OCI-LY1 (cell line): ENCODE data around the gene ALDH3A1.

Experiments
- H2AFZ ChIP-seq: fragments of 200-600 bp; sonication (generic), shearing (Covaris generic); 2 replicates; pipeline ENCODE4 v1.6.0; 2014; ENCODE audit warnings: antibody characterized with exemption, mild to moderate bottlenecking, low read length
- H3F3A ChIP-seq: fragments of 200-600 bp; sonication (generic), shearing (Covaris generic); 2 replicates; pipeline ENCODE4 v1.6.0; 2014; ENCODE audit warnings: mild to moderate bottlenecking, antibody characterized with exemption, low read length, moderate library complexity; ENCODE audit not compliant: insufficient read depth
- H3K27ac ChIP-seq: fragments of 200-600 bp; sonication (generic); 2 replicates; pipeline ENCODE4 v1.5.1; 2014; ENCODE audit warnings: low read length, mixed run types, mild to moderate bottlenecking, low read depth; ENCODE audit not compliant: poor library complexity, severe bottlenecking
- H3K27me3 ChIP-seq: fragments of 200-600 bp; sonication (generic); 2 replicates; pipeline ENCODE4 v1.6.0; 2014; ENCODE audit warnings: antibody characterized with exemption, mild to moderate bottlenecking, low read length, moderate library complexity; ENCODE audit not compliant: insufficient read depth
- H3K36me3 ChIP-seq: fragments of 200-600 bp; sonication (generic); 2 replicates; pipeline ENCODE4 v1.6.1; 2014; ENCODE audit warnings: mild to moderate bottlenecking, antibody characterized with exemption, low read length, moderate library complexity, mixed read lengths; ENCODE audit not compliant: insufficient read depth
- H3K4me1 ChIP-seq: fragments of 200-600 bp; sonication (generic); 2 replicates; pipeline ENCODE4 v1.5.1; 2014; ENCODE audit warnings: mild to moderate bottlenecking, low read length, moderate library complexity; ENCODE audit not compliant: insufficient read depth, severe bottlenecking
- H3K4me2 ChIP-seq: fragments of 200-600 bp; sonication (generic), shearing (Covaris generic); 2 replicates; pipeline ENCODE4 v1.6.1; 2014; ENCODE audit warnings: low read length
- H3K4me3 ChIP-seq: fragments of 200-600 bp; sonication (generic); 2 replicates; pipeline ENCODE4 v1.5.1; 2014; ENCODE audit warnings: low read length, low read depth, mild to moderate bottlenecking, mixed read lengths; ENCODE audit not compliant: poor library complexity, severe bottlenecking
- H3K79me2 ChIP-seq: fragments of 200-600 bp; shearing (Covaris generic); 2 replicates; pipeline ENCODE4 v1.6.1; 2016; ENCODE audit warnings: mixed run types, low read length, mixed read lengths; ENCODE audit not compliant: insufficient read depth
- H3K9ac ChIP-seq: fragments of 200-600 bp; sonication (generic), shearing (Covaris generic); 2 replicates; pipeline ENCODE4 v1.6.1; 2014; ENCODE audit warnings: mild to moderate bottlenecking, low read length, mixed read lengths
- H3K9me2 ChIP-seq: fragments of 200-600 bp; sonication (generic), shearing (Covaris generic); 2 replicates; pipeline ENCODE4 v1.6.1; 2014; ENCODE audit warnings: low read depth, mild to moderate bottlenecking, low read length, mixed read lengths
- H3K9me3 ChIP-seq: fragments of 200-600 bp; shearing (Covaris generic); 2 replicates; pipeline ENCODE4 v1.6.1; 2014; ENCODE audit warnings: low read length, mixed read lengths
- H4K20me1 ChIP-seq: fragments of 200-600 bp; sonication (generic), shearing (Covaris generic); 2 replicates; pipeline ENCODE4 v1.6.0; 2016; ENCODE audit warnings: mild to moderate bottlenecking, low read length; ENCODE audit not compliant: insufficient read depth
- CTCF ChIP-seq: fragments of 200-600 bp; sonication (generic), shearing (Covaris generic); IDR thresholded peaks from 2 replicates; pipeline ENCODE4 v1.5.1; 2017; ENCODE audit warnings: mild to moderate bottlenecking, antibody characterized with exemption, low read length, moderate library complexity, mixed read lengths
- EZH2 ChIP-seq: fragments of 200-600 bp; sonication (generic), shearing (Covaris generic); IDR thresholded peaks from 2 replicates; pipeline ENCODE4 v1.8.0; 2017; ENCODE audit warnings: borderline replicate concordance, mixed run types, mild to moderate bottlenecking, antibody characterized with exemption, low read length, moderate library complexity, mixed read lengths

Gene ALDH3A1

GRCh38 chr17:19720631-19721426 lies 27.3 kb downstream of the ALDH3A1 start:
- no peak overlapping the region for H3K4me3 ChIP-seq
- H2AFZ ChIP-seq: no peak overlapping the region
- H3K27ac ChIP-seq: no peak overlapping the region
- H3K4me1 ChIP-seq: peaks cover 17% of the 10 kb centered on the region
- H3K79me2 ChIP-seq: no peaks in the 10 kb centered on the region
- no peaks in the 10 kb centered on the region for H4K20me1 ChIP-seq
- H3K4me2 ChIP-seq: no peak overlapping the region
- no peaks in the 10 kb centered on the region for H3K9me3 ChIP-seq
- no peak overlapping the region for H3K9ac ChIP-seq
- no peaks in the 10 kb centered on the region; the same call in 1 of the 2 replicates for H3K27me3 ChIP-seq
- no peaks in the 10 kb centered on the region for H3K36me3 ChIP-seq
- TF ChIP-seq EZH2 (no peak), CTCF (no peak)
- no peaks in the 10 kb centered on the region for H3K9me2 ChIP-seq
- H3F3A ChIP-seq: no peaks in the 10 kb centered on the region

- Histone ChIP-seq H3K9me3 (no peaks in the 10 kb centered on the region), H4K20me1 (no peaks in the 10 kb centered on the region), H2AFZ (no peak overlapping the region), H3K9me2 (no peaks in the 10 kb centered on the region), H3F3A (no peaks in the 10 kb centered on the region), H3K27ac (no peak overlapping the region), H3K4me3 (no peak overlapping the region), H3K4me2 (no peak overlapping the region), H3K79me2 (no peaks in the 10 kb centered on the region), H3K9ac (no peak overlapping the region), H3K27me3 (no peaks in the 10 kb centered on the region; the same call in 1 of the 2 replicates), H3K36me3 (no peaks in the 10 kb centered on the region), H3K4me1 (peaks cover 17% of the 10 kb centered on the region)
- TF ChIP-seq CTCF (no peak), EZH2 (no peak)
Observed at GRCh38 chr17:19720210-19720475, 28.0 kb downstream of the ALDH3A1 start.

DNA sequence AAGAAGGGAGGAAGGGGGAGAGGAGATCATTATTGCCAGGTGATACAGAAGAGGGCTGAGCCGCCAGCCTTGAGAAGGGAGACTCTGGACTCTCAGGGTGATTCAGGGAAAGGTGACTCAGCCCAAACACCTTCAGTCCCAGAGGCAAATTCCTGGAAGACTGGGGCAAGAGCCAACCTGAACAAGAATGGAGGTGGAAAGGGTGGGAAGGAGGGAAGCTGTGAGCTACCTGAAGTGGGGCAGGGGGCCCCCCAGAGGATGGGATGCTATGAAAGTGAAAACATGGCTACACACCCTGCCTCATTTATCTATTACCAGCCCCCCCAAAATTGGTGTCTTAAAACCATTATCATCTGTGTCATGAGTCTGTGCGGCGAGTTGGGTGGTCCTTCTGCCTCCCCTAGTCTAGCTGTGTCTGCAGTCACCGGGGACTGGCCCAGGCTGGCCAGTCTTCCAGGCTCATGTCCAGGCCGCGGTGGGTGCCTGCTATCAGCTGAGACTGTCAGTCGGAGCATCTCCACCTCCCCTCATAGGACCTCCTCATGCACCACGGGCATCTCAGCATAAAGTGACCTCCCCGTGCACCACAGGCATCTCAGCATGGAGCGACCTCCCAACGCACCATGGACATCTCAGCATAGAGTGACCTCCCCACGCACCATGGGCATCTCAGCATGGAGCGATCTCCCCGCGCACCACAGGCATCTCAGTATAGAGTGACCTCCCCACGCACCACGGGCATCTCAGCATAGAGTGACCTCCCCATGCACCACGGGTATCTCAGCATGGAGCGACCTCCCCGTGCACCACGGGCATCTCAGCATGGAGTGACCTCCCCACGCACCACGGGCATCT lies 28.5 kb downstream of the ALDH3A1 start:
- TF ChIP-seq CTCF: no peak
- TF ChIP-seq EZH2: no peak
- no peaks in the 10 kb centered on the region for H3K36me3 ChIP-seq

More for the DNA sequence above, 28.5 kb downstream of the ALDH3A1 start:
- H3K9me3 ChIP-seq: no peaks in the 10 kb centered on the region
- H3K4me3 ChIP-seq: no peak overlapping the region
- H3K27me3 ChIP-seq: no peaks in the 10 kb centered on the region; the same call in 1 of the 2 replicates
- no peak overlapping the region for H3K9ac ChIP-seq
- H3K4me2 ChIP-seq: no peak overlapping the region
- no peak overlapping the region for H2AFZ ChIP-seq
- H3F3A ChIP-seq: no peaks in the 10 kb centered on the region
- H3K79me2 ChIP-seq: no peaks in the 10 kb centered on the region
- no peaks in the 10 kb centered on the region for H4K20me1 ChIP-seq
- no peak overlapping the region for H3K27ac ChIP-seq
- H3K9me2 ChIP-seq: no peaks in the 10 kb centered on the region
- peaks cover 13% of the 10 kb centered on the region for H3K4me1 ChIP-seq
